Measurements from ENCODE around the gene DET1.

DNA sequence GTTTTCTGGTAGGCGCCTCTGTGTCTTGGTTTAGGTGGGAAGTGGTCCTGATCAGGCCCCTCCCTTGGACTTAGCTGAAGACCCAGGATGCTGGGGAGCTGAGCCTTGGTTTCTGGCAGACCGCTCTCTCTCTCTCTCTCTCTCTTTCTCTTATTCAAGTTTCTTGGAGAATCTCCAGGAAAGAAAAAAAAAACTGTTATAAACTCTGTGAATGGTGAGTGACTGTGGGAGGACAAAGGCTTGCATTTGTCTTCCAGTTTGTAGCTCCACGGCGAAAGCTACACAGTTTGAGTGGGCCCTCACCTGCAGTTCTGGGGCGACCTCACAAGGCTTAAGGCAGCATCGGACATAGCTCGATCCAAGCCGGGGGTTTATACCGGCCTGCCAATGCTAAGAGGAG lies 7.5 kb downstream of the DET1 start:
- TF ChIP-seq POLR2A (IDR thresholded peaks at IDR 0.05; ENCODE audit: low read length) (no peak), GATA1 (IDR thresholded peaks at IDR 0.05; ENCODE audit: low read depth, low read length) (no peak)
